IPS-18a (cell line): ENCODE data around the gene PGRMC2.
A peak's percentile ranks its signal among the peaks of the same experiment; 100 is the strongest.

Source experiments
- H3K27ac ChIP-seq: one replicate; pipeline ENCODE4 v1.5.1; 2013; ENCODE audit warnings: low read length
- H3K27me3 ChIP-seq: one replicate; pipeline ENCODE4 v1.6.1; 2013; ENCODE audit warnings: mild to moderate bottlenecking, low read length; ENCODE audit not compliant: control insufficient read depth, insufficient read depth
- H3K36me3 ChIP-seq: one replicate; pipeline ENCODE4 v1.6.1; 2013; ENCODE audit warnings: low read depth, low read length; ENCODE audit not compliant: control insufficient read depth
- H3K4me1 ChIP-seq: one replicate; pipeline ENCODE4 v1.6.1; 2013; ENCODE audit warnings: low read depth, low read length; ENCODE audit not compliant: control insufficient read depth
- H3K4me3 ChIP-seq: one replicate; pipeline ENCODE4 v1.5.1; 2013; ENCODE audit warnings: low read length
- H3K9ac ChIP-seq: one replicate; pipeline ENCODE4 v1.6.1; 2013; ENCODE audit warnings: mild to moderate bottlenecking, low read length, moderate library complexity
- H3K9me3 ChIP-seq: one replicate; pipeline ENCODE4 v1.6.1; 2013; ENCODE audit warnings: low read depth, low read length; ENCODE audit not compliant: control insufficient read depth

PGRMC2 gene

GRCh38 chr4:128287141-128287870 lies at the start of gene PGRMC2:
PGRMC2 (minus strand) TSS chr4:128287813; CDS start chr4:128287790, 23 bp downstream.
- Histone ChIP-seq H3K36me3 (peaks cover 6% of the 10 kb centered on the region), H3K27me3 (no peaks in the 10 kb centered on the region), H3K9ac (peak within 1 kb of the TSS; percentile 84), H3K27ac (peak within 1 kb of the TSS; percentile 32), H3K9me3 (no peaks in the 10 kb centered on the region), H3K4me3 (peak within 1 kb of the TSS; percentile 85), H3K4me1 (peaks cover 4% of the 10 kb centered on the region)

DNA sequence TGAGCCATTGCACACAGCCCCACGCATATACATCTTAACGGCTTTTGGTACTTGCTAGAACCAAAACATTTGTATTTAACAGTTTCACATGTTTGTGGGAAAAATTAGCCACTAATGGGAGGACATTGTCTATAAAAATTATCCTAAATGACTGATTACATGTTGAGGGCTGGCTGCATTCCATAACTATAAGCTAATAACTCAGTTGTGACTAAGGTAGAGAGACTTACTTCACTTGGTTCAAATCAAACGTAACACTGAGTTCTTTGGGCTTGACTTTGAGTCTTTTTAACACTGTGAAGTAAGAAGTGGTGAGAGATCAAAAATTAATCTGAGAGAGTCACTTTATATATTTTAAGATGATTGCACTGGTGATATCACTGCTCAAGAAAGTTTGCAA lies 47.9 kb upstream of the PGRMC2 start:
- H3K36me3 ChIP-seq: no peaks in the 10 kb centered on the region
- H3K9me3 ChIP-seq: no peaks in the 10 kb centered on the region
- H3K27me3 ChIP-seq: no peaks in the 10 kb centered on the region
- H3K27ac ChIP-seq: no peak overlapping the region
- no peak overlapping the region for H3K9ac ChIP-seq
- H3K4me1 ChIP-seq: no peaks in the 10 kb centered on the region
- no peak overlapping the region for H3K4me3 ChIP-seq

- no peaks in the 10 kb centered on the region for H3K9me3 ChIP-seq
- H3K4me3 ChIP-seq: no peak overlapping the region
- H3K4me1 ChIP-seq: no peaks in the 10 kb centered on the region
- H3K9ac ChIP-seq: no peak overlapping the region
- H3K27ac ChIP-seq: no peak overlapping the region
- H3K36me3 ChIP-seq: no peaks in the 10 kb centered on the region
- H3K27me3 ChIP-seq: no peaks in the 10 kb centered on the region
These were observed 46.6 kb upstream of the PGRMC2 start for GRCh38 chr4:128334256-128334655.

DNA sequence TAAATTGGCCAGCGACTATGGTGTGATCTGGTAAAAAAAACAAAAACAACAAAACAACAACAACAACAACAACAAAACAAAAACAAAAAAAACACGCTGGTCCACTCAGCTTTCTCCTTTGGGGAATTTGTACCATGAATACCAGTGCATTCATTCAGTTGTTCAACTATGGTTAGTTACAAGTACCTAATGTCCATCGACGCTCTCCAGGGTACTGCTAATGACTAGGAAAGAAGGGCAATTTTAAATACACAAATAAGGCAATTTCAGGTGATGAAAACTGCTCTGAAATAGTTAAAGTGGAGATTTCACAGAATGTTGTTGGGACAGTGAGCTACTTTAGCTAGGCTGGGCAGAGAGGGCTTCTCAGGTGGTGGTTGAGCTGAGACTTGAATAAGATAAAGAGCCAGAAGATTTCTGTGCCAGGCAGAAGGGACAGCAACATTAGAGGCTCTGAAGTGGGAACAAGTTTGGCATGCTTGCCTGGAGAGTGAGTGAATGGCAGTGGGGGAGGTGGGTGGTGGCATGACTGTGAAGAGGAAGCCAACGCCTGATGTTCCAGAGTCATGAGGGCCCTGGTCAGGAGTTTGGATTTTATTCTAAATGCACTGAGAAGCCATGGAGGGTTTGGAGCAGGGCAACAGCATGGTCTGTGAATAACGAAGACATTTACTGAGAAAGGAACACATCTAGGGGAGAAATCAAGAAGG lies 45.9 kb upstream of the PGRMC2 start:
- Histone ChIP-seq H3K9ac (no peak overlapping the region), H3K9me3 (no peaks in the 10 kb centered on the region), H3K27me3 (no peaks in the 10 kb centered on the region), H3K4me3 (no peak overlapping the region), H3K27ac (no peak overlapping the region), H3K36me3 (no peaks in the 10 kb centered on the region), H3K4me1 (no peaks in the 10 kb centered on the region)

DNA sequence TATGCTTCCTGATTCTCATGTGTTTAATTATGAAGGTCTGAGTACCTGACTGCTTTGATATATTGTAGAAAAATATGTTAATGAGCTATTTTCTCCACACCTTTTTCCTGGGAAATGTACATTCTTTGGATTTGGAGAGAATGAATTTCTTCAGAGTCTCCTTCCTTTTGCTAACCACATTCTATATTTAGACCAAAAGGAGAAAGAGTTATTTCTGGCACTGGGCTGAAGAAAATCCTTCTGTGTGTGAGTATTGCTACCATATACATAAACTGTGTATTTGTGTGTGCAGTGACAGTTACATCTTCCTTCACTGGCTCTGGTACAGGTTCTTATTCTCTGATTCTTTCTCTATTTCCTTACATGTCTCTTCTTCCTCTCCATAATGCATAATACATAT lies 44.5 kb upstream of the PGRMC2 start:
- Histone ChIP-seq H3K4me3 (no peak overlapping the region), H3K36me3 (no peaks in the 10 kb centered on the region), H3K9ac (no peak overlapping the region), H3K27me3 (no peaks in the 10 kb centered on the region), H3K4me1 (peaks cover 5% of the 10 kb centered on the region), H3K27ac (no peak overlapping the region), H3K9me3 (no peaks in the 10 kb centered on the region)

DNA sequence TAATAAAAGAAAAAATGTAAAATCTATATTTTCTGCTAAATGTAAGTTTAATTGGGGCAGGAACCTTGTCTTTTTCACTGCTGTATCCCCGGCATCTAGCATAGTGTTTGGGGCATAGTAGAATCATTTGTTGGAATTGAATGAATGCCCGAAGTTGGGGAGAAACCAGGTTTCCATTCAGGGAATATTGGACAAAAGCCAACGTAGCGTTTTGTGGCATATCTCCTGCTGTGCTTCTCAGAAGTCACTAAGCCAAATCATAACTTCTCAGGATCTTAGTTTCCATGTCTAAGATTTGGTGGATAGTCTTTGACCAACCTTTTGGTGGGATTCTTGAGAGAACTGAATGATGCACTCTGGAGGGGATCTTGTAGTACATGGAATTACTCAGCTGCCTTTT lies 42.0 kb upstream of the PGRMC2 start:
- H3K9ac ChIP-seq: no peak overlapping the region
- no peak overlapping the region for H3K27ac ChIP-seq
- no peaks in the 10 kb centered on the region for H3K9me3 ChIP-seq
- H3K4me3 ChIP-seq: no peak overlapping the region
- H3K27me3 ChIP-seq: no peaks in the 10 kb centered on the region
- peaks cover 5% of the 10 kb centered on the region for H3K4me1 ChIP-seq
- no peaks in the 10 kb centered on the region for H3K36me3 ChIP-seq

DNA sequence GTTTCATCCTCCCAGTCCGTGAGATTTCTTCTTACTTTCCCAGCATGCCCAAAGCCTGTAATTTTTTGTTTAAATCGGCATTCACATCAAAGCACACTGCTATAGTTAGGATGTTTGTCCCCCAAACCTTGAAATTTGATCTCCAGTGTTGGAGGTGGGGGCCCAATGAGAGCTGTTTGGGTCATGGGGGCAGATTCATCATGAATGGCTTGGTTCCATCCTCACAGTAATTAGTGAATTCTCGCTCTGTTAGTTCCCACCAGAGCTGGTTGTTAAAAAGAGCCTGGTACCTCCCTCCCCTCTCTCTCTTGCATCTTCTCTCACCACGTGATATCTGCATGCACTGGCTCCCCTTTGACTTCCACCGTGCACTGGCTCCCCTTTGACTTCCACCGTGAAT lies 40.5 kb upstream of the PGRMC2 start:
- Histone ChIP-seq H3K4me3 (no peak overlapping the region), H3K27me3 (no peaks in the 10 kb centered on the region), H3K9me3 (no peaks in the 10 kb centered on the region), H3K36me3 (peaks cover 2% of the 10 kb centered on the region), H3K27ac (no peak overlapping the region), H3K4me1 (peaks cover 5% of the 10 kb centered on the region), H3K9ac (no peak overlapping the region)

- H3K27ac ChIP-seq: no peak overlapping the region
- H3K4me1 ChIP-seq: peaks cover 9% of the 10 kb centered on the region
- no peak overlapping the region for H3K4me3 ChIP-seq
- no peak overlapping the region for H3K9ac ChIP-seq
- peaks cover 3% of the 10 kb centered on the region for H3K36me3 ChIP-seq
- no peaks in the 10 kb centered on the region for H3K27me3 ChIP-seq
- H3K9me3 ChIP-seq: no peaks in the 10 kb centered on the region
These were observed 35.8 kb upstream of the PGRMC2 start for GRCh38 chr4:128323401-128323800.

DNA sequence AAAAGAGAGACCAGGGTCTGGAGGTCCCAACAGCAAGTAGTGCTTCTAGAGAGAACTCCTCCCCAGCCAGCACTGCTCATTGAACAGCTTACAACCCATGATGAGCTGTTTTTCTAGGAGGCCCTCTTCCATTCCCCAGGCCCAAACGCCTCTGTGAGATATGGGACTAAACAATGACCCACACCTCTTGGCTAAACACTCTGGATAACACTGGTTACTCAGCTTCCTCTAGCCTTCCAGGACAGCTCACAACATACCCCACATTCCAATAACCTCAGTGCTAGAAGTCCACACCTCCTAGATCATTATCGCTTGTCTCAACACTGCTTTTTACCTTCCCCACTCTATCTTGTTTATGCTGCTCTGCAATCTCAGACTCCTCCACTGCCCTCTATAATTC lies 35.4 kb upstream of the PGRMC2 start:
- Histone ChIP-seq H3K27ac (no peak overlapping the region), H3K36me3 (peaks cover 3% of the 10 kb centered on the region), H3K27me3 (no peaks in the 10 kb centered on the region), H3K9ac (no peak overlapping the region), H3K4me3 (no peak overlapping the region), H3K4me1 (peaks cover 6% of the 10 kb centered on the region), H3K9me3 (no peaks in the 10 kb centered on the region)

- no peaks in the 10 kb centered on the region for H3K27me3 ChIP-seq
- H3K4me3 ChIP-seq: no peak overlapping the region
- H3K27ac ChIP-seq: no peak overlapping the region
- H3K9ac ChIP-seq: no peak overlapping the region
- peaks cover 4% of the 10 kb centered on the region for H3K4me1 ChIP-seq
- H3K36me3 ChIP-seq: peaks cover 3% of the 10 kb centered on the region
- no peaks in the 10 kb centered on the region for H3K9me3 ChIP-seq
These were observed 34.7 kb upstream of the PGRMC2 start for GRCh38 chr4:128322311-128322710.

GRCh38 chr4:128320656-128321055 lies 33.0 kb upstream of the PGRMC2 start:
- H3K27me3 ChIP-seq: no peaks in the 10 kb centered on the region
- H3K4me3 ChIP-seq: no peak overlapping the region
- peaks cover 3% of the 10 kb centered on the region for H3K36me3 ChIP-seq
- H3K27ac ChIP-seq: no peak overlapping the region
- H3K9me3 ChIP-seq: no peaks in the 10 kb centered on the region
- H3K9ac ChIP-seq: no peak overlapping the region
- H3K4me1 ChIP-seq: peaks cover 4% of the 10 kb centered on the region
